HepG2 (cell line): ENCODE data around the gene MAMSTR. TPM values are rescaled to one million over a fixed set of nuclear protein-coding genes. Genes with fewer than 3 reads are reported as not detected.

Experiments used
- ATM ChIP-seq: fragments of 450-650 bp; IDR thresholded peaks from 2 replicates; pipeline ENCODE4 v1.7.1; 2017; ENCODE audit warnings: mild to moderate bottlenecking, borderline replicate concordance
- BORCS8-MEF2B ChIP-seq: sonication (generic); formaldehyde crosslinking; IDR thresholded peaks from 2 replicates; pipeline ENCODE4 v1.8.0; 2022; ENCODE audit warnings: mild to moderate bottlenecking, missing genetic modification reagents
- CBX1 ChIP-seq: IDR thresholded peaks from one replicate; pipeline ENCODE4 v1.6.1; 2016; ENCODE audit warnings: antibody characterized with exemption, low read depth
- IKZF4 ChIP-seq: sonication (generic); formaldehyde crosslinking; IDR thresholded peaks from 2 replicates; pipeline ENCODE4 v1.5.1; 2020; ENCODE audit warnings: borderline replicate concordance, mild to moderate bottlenecking, low read depth, missing genetic modification reagents; ENCODE audit errors: not compliant biosample characterization
- PHF8 ChIP-seq: sonication (generic); formaldehyde crosslinking; IDR thresholded peaks from 2 replicates; pipeline ENCODE4 v1.5.0; 2020; ENCODE audit warnings: missing genetic modification reagents
- SMAD3 ChIP-seq: sonication (generic); formaldehyde crosslinking; IDR thresholded peaks from 2 replicates; pipeline ENCODE4 v1.4.0; 2020; ENCODE audit warnings: missing genetic modification reagents
- SPEN ChIP-seq: sonication (generic); formaldehyde crosslinking; IDR thresholded peaks from 2 replicates; pipeline ENCODE4 v1.5.1; 2020; ENCODE audit warnings: low read depth, mild to moderate bottlenecking, missing genetic modification reagents
- ZFP36L2 ChIP-seq: sonication (generic); formaldehyde crosslinking; IDR thresholded peaks from 2 replicates; pipeline ENCODE4 v1.4.0; 2020; ENCODE audit warnings: missing genetic modification reagents
- ZNF180 ChIP-seq: sonication (generic); formaldehyde crosslinking; IDR thresholded peaks from 2 replicates; pipeline ENCODE4 v1.4.0; 2020; ENCODE audit warnings: low read depth, missing genetic modification reagents, borderline replicate concordance
- ZNF205 ChIP-seq: IDR thresholded peaks from 2 replicates; pipeline ENCODE4 v1.6.1; 2018; ENCODE audit warnings: missing biosample characterization, missing genetic modification reagents
- ZNF543 ChIP-seq: sonication (generic); formaldehyde crosslinking; IDR thresholded peaks from 2 replicates; pipeline ENCODE4 v1.4.0; 2020; ENCODE audit warnings: mild to moderate bottlenecking, missing genetic modification reagents
- ZNF768 ChIP-seq: sonication (generic); formaldehyde crosslinking; IDR thresholded peaks from 2 replicates; pipeline ENCODE4 v1.4.0; 2020; ENCODE audit warnings: missing genetic modification reagents
- polyA plus RNA-seq, 8 experiments: library from polyadenylated mRNA; depleted of rRNA in 3 of 8; stranded (reverse) in 7 of 8; unstranded in 1 of 8; fragments of >200 nt; fragmentation: Illumina TruSeq in 4 of 8; extraction: Trizol in 4 of 8; gene quantifications; 2 replicates each; pipeline versions ENCODE4 v1.2.1 to v1.2.3, GENCODE V29; 2011 to 2016; ENCODE audit warnings: low read depth in 4 of 8, missing spikeins in 1 of 8, mixed read lengths in 1 of 8; ENCODE audit not compliant: insufficient read depth in 1 of 8
- total RNA-seq, 5 experiments: library from RNA; depleted of rRNA; stranded (reverse); fragments of >200 nt; fragmentation: Illumina TruSeq; extraction: Trizol; gene quantifications; 2 replicates each; pipeline ENCODE4 v1.2.3, GENCODE V29; 2016; ENCODE audit warnings: low read depth in 1 of 5
- TF ChIP-seq, protein P1 (sequence below): IDR thresholded peaks from 2 replicates; pipeline ENCODE4 v1.6.1; 2016; ENCODE audit warnings: low read depth, borderline replicate concordance
- TF ChIP-seq, protein P2 (sequence below): sonication (generic); formaldehyde crosslinking; IDR thresholded peaks from 2 replicates; pipeline ENCODE4 v1.5.1; 2020; ENCODE audit warnings: mild to moderate bottlenecking, missing genetic modification reagents
- TF ChIP-seq, protein P3 (sequence below): sonication (generic); formaldehyde crosslinking; IDR thresholded peaks from 2 replicates; pipeline ENCODE4 v1.4.0; 2020; ENCODE audit warnings: mild to moderate bottlenecking, missing genetic modification reagents
- TF ChIP-seq, protein P4 (sequence below): sonication (generic); formaldehyde crosslinking; IDR thresholded peaks from 2 replicates; pipeline ENCODE4 v1.9.0; 2021; ENCODE audit warnings: missing genetic modification reagents, borderline replicate concordance
- TF ChIP-seq, protein P5 (sequence below): sonication (generic); formaldehyde crosslinking; IDR thresholded peaks from 2 replicates; pipeline ENCODE4 v1.4.0; 2020; ENCODE audit warnings: mild to moderate bottlenecking, low read depth, missing genetic modification reagents
- TF ChIP-seq, protein P6 (sequence below): sonication (generic); formaldehyde crosslinking; IDR thresholded peaks from 2 replicates; pipeline ENCODE4 v1.8.1; 2023; ENCODE audit warnings: missing genetic modification reagents, inconsistent platforms, borderline replicate concordance
- TF ChIP-seq, protein P7 (sequence below): sonication (generic); formaldehyde crosslinking; IDR thresholded peaks from 2 replicates; pipeline ENCODE4 v1.4.0; 2020; ENCODE audit warnings: missing genetic modification reagents, mild to moderate bottlenecking, borderline replicate concordance

MAMSTR gene
- total and polyA plus RNA-seq, 2 of the 13 experiments (the other 11 are each of a cell fraction or from before 2014, with no cell fraction given): 2.2 to 2.4 TPM

DNA sequence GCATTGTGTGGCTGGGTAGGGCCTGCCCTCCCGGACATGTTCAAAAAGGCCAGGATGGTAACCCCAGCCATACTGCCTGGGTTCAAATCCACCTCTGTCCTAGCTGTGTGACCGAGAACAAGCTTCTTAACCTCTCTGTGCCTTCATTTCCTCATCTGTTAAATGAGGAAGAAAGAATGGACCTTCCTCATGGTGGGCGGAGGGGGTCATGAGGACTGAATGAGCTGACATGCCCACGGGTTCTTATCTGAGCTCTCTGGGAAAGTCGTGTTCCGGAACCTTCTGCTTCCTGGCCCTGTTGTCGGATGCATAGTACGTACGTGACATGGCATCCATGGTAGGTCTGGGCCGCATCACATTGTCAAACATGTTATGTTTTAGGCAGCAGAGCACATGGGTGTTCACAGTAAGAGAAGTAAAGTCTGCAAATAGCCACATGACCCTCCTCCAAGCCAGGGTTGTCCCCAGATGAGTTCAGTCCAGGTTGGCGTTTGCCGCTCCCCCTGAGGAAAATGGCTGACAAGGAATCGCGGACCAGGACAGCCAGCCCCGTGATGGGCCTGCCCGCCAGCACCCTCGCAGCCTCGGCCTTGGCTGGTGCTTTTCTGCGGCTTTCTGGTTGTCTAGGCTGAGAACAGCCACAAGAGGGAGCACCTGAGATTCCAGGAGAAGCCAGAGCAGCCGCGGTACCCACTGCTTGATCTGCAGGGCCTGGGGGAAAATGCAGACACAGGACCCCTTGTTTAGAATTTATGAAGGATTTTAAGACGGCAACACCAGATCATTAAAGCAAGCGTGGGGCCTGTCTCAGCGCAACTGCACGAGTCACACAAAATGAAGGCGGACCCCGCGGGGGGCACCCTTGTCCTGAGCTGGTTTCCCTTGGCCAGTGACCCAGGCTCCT, 44.4 kb downstream of the MAMSTR start (continued):
- TF ChIP-seq ZFP36L2 (CRISPR knock-in tag): no peak
- TF ChIP-seq IKZF4 (CRISPR knock-in tag): no peak
- TF ChIP-seq, protein P1, sequence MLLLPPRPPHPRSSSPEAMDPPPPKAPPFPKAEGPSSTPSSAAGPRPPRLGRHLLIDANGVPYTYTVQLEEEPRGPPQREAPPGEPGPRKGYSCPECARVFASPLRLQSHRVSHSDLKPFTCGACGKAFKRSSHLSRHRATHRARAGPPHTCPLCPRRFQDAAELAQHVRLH: no peak
- TF ChIP-seq ZNF768: peak; percentile 73
- TF ChIP-seq SPEN (CRISPR knock-in tag): 0 out of 2 replicates have a peak, but pooled peaks have one; percentile 36
- TF ChIP-seq, protein P2, sequence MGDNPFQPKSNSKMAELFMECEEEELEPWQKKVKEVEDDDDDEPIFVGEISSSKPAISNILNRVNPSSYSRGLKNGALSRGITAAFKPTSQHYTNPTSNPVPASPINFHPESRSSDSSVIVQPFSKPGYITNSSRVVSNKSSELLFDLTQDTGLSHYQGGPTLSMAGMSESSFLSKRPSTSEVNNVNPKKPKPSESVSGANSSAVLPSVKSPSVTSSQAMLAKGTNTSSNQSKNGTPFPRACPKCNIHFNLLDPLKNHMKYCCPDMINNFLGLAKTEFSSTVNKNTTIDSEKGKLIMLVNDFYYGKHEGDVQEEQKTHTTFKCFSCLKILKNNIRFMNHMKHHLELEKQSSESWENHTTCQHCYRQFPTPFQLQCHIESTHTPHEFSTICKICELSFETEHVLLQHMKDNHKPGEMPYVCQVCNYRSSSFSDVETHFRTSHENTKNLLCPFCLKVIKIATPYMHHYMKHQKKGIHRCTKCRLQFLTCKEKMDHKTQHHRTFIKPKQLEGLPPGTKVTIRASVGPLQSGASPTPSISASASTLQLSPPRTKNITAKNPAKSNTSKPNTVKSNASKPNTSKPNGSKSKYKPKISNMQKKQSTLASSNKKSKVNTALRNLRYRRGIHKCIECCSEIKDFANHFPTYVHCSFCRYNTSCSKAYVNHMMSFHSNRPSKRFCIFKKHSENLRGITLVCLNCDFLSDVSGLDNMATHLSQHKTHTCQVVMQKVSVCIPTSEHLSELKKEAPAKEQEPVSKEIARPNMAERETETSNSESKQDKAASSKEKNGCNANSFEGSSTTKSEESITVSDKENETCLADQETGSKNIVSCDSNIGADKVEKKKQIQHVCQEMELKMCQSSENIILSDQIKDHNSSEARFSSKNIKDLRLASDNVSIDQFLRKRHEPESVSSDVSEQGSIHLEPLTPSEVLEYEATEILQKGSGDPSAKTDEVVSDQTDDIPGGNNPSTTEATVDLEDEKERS (CRISPR knock-in tag): no peak
- TF ChIP-seq CBX1: no peak
- TF ChIP-seq, protein P3, sequence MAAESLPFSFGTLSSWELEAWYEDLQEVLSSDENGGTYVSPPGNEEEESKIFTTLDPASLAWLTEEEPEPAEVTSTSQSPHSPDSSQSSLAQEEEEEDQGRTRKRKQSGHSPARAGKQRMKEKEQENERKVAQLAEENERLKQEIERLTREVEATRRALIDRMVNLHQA (CRISPR knock-in tag): no peak
- TF ChIP-seq, protein P4, sequence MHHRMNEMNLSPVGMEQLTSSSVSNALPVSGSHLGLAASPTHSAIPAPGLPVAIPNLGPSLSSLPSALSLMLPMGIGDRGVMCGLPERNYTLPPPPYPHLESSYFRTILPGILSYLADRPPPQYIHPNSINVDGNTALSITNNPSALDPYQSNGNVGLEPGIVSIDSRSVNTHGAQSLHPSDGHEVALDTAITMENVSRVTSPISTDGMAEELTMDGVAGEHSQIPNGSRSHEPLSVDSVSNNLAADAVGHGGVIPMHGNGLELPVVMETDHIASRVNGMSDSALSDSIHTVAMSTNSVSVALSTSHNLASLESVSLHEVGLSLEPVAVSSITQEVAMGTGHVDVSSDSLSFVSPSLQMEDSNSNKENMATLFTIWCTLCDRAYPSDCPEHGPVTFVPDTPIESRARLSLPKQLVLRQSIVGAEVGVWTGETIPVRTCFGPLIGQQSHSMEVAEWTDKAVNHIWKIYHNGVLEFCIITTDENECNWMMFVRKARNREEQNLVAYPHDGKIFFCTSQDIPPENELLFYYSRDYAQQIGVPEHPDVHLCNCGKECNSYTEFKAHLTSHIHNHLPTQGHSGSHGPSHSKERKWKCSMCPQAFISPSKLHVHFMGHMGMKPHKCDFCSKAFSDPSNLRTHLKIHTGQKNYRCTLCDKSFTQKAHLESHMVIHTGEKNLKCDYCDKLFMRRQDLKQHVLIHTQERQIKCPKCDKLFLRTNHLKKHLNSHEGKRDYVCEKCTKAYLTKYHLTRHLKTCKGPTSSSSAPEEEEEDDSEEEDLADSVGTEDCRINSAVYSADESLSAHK (CRISPR knock-in tag): no peak
- TF ChIP-seq ATM: no peak
- TF ChIP-seq, protein P5, sequence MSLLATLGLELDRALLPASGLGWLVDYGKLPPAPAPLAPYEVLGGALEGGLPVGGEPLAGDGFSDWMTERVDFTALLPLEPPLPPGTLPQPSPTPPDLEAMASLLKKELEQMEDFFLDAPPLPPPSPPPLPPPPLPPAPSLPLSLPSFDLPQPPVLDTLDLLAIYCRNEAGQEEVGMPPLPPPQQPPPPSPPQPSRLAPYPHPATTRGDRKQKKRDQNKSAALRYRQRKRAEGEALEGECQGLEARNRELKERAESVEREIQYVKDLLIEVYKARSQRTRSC (CRISPR knock-in tag): no peak
- no peak for TF ChIP-seq BORCS8-MEF2B
- TF ChIP-seq, protein P6, sequence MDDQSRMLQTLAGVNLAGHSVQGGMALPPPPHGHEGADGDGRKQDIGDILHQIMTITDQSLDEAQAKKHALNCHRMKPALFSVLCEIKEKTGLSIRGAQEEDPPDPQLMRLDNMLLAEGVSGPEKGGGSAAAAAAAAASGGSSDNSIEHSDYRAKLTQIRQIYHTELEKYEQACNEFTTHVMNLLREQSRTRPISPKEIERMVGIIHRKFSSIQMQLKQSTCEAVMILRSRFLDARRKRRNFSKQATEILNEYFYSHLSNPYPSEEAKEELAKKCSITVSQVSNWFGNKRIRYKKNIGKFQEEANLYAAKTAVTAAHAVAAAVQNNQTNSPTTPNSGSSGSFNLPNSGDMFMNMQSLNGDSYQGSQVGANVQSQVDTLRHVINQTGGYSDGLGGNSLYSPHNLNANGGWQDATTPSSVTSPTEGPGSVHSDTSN: no peak
- peak; percentile 23; the same call in 1 of the 2 replicates for TF ChIP-seq ZNF205
- TF ChIP-seq ZNF180 (CRISPR knock-in tag): no peak
- no peak for TF ChIP-seq SMAD3 (CRISPR knock-in tag)
- TF ChIP-seq, protein P7, sequence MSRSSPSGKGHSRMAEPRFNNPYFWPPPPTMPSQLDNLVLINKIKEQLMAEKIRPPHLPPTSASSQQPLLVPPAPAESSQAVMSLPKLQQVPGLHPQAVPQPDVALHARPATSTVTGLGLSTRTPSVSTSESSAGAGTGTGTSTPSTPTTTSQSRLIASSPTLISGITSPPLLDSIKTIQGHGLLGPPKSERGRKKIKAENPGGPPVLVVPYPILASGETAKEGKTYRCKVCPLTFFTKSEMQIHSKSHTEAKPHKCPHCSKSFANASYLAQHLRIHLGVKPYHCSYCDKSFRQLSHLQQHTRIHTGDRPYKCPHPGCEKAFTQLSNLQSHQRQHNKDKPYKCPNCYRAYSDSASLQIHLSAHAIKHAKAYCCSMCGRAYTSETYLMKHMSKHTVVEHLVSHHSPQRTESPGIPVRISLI (CRISPR knock-in tag): no peak
- TF ChIP-seq ZNF543: no peak
- 0 out of 2 replicates have a peak, but pooled peaks have one; percentile 26 for TF ChIP-seq PHF8
